Liver (tissue), 9 donors: ENCODE data around the gene NDUFA8. TPM values are rescaled to one million over a fixed set of nuclear protein-coding genes. Genes with fewer than 3 reads are reported as not detected.

Source experiments
- DNase-seq: peaks from one replicate; pipeline ENCODE4 v3.0.0-alpha.2; 2017; ENCODE audit warnings: low spot score
- H3K27ac ChIP-seq, 2 donors: one replicate each; pipeline ENCODE4 v1.7.0; 2013; ENCODE audit warnings: inconsistent platforms in 2 of 2, low read length in 2 of 2, control low read depth in 1 of 2, low read depth in 1 of 2, mild to moderate bottlenecking in 1 of 2
- H3K27me3 ChIP-seq, 4 donors: one replicate each; pipeline versions ENCODE4 v1.6.1 to v1.7.0; 2013; ENCODE audit warnings: low read length in 3 of 4, inconsistent platforms in 1 of 4, mild to moderate bottlenecking in 1 of 4, moderate library complexity in 1 of 4; ENCODE audit not compliant: control insufficient read depth in 4 of 4, insufficient read depth in 4 of 4
- H3K36me3 ChIP-seq, 4 donors: one replicate each; pipeline versions ENCODE4 v1.6.1 to v1.7.0; 2013; ENCODE audit warnings: low read length in 3 of 4, mild to moderate bottlenecking in 3 of 4, low read depth in 1 of 4, moderate library complexity in 1 of 4; ENCODE audit not compliant: control insufficient read depth in 4 of 4, insufficient read depth in 3 of 4
- H3K4me1 ChIP-seq, 4 donors: one replicate each; pipeline versions ENCODE4 v1.6.1 to v1.7.0; 2013; ENCODE audit warnings: low read length in 3 of 4, mild to moderate bottlenecking in 3 of 4, moderate library complexity in 1 of 4; ENCODE audit not compliant: control insufficient read depth in 4 of 4, insufficient read depth in 4 of 4
- H3K4me3 ChIP-seq, 3 donors: one replicate each; pipeline versions ENCODE4 v1.6.1 to v1.7.0; 2013; ENCODE audit warnings: low read length in 3 of 3, control low read depth in 1 of 3, low read depth in 1 of 3, mild to moderate bottlenecking in 1 of 3
- H3K9ac ChIP-seq, 2 donors: one replicate each; pipeline ENCODE4 v1.7.0; 2013; ENCODE audit warnings: low read length in 2 of 2, mild to moderate bottlenecking in 2 of 2, moderate library complexity in 2 of 2, control low read depth in 1 of 2, low read depth in 1 of 2
- H3K9me3 ChIP-seq, 4 donors: one replicate each; pipeline versions ENCODE4 v1.6.1 to v1.7.0; 2013; ENCODE audit warnings: low read length in 3 of 4; ENCODE audit not compliant: control insufficient read depth in 4 of 4
- EGR1 ChIP-seq, 2 donors: IDR thresholded peaks; 2 replicates each; pipeline ENCODE4 v1.6.1; 2016 to 2018; ENCODE audit warnings: antibody characterized with exemption in 2 of 2, low read depth in 2 of 2
- FOXA1 ChIP-seq: IDR thresholded peaks from 2 replicates; pipeline ENCODE4 v1.6.1; 2016; ENCODE audit warnings: antibody characterized with exemption
- FOXA2 ChIP-seq: IDR thresholded peaks from 2 replicates; pipeline ENCODE4 v1.6.1; 2016; ENCODE audit warnings: antibody characterized with exemption
- GABPA ChIP-seq, 2 donors: IDR thresholded peaks in 1 of 2; conservative IDR thresholded peaks in 1 of 2; 2 replicates each; pipeline ENCODE4 v1.6.1; 2016; ENCODE audit warnings: antibody characterized with exemption in 2 of 2, mild to moderate bottlenecking in 1 of 2, moderate library complexity in 1 of 2
- HNF4A ChIP-seq, 2 donors: conservative IDR thresholded peaks; 2 replicates each; pipeline ENCODE4 v1.6.1; 2016; ENCODE audit warnings: antibody characterized with exemption in 2 of 2, mild to moderate bottlenecking in 2 of 2
- NR2F2 ChIP-seq: IDR thresholded peaks from 2 replicates; pipeline ENCODE4 v1.6.1; 2016; ENCODE audit warnings: antibody characterized with exemption
- RAD21 ChIP-seq, 2 donors: IDR thresholded peaks; 2 replicates each; pipeline ENCODE4 v1.6.1; 2016; ENCODE audit warnings: antibody characterized with exemption in 2 of 2, mild to moderate bottlenecking in 2 of 2
- RXRA ChIP-seq, 2 donors: IDR thresholded peaks; 2 replicates each; pipeline ENCODE4 v1.6.1; 2017 to 2018; ENCODE audit warnings: antibody characterized with exemption in 2 of 2, mild to moderate bottlenecking in 1 of 2
- TAF1 ChIP-seq: conservative IDR thresholded peaks from 2 replicates; pipeline ENCODE4 v1.6.1; 2016; ENCODE audit warnings: antibody characterized with exemption, mild to moderate bottlenecking
- YY1 ChIP-seq: IDR thresholded peaks from 2 replicates; pipeline ENCODE4 v1.6.1; 2016; ENCODE audit warnings: antibody characterized with exemption, mild to moderate bottlenecking
- WGBS: extraction: QIAGEN DNeasy Blood & Tissue Kit; methylation state at CpG from one replicate; pipeline ENCODE4 v1.1.7; 2013; 5-methylcytosine and 5-hydroxymethylcytosine counted together
- polyA plus RNA-seq, 2 donors: library from polyadenylated mRNA; stranded (reverse) in 1 of 2; unstranded in 1 of 2; fragments of 200-250 nt in 1 of 2; fragments of >200 nt in 1 of 2; fragmentation: Nextera tagmentation in 1 of 2; extraction: Ambion mirVana in 1 of 2; gene quantifications; one replicate each; pipeline versions ENCODE4 v1.2.1 to v1.2.3, GENCODE V29; 2013 to 2015
- total RNA-seq, 2 donors: library from RNA; depleted of rRNA; stranded (reverse); fragments of >200 nt; gene quantifications; one replicate each; pipeline ENCODE4 v1.2.3, GENCODE V29; 2014
- TF ChIP-seq, protein P1 (sequence below): fragments of 150-350 bp; IDR thresholded peaks from 2 replicates; pipeline ENCODE4 v1.5.1; 2017; ENCODE audit warnings: improper control_type of control experiment, low read depth, low read length; ENCODE audit not compliant: missing input control
- TF ChIP-seq, protein P2 (sequence below): IDR thresholded peaks from 2 replicates; pipeline ENCODE4 v1.6.1; 2016; ENCODE audit warnings: antibody characterized with exemption, mild to moderate bottlenecking
- donor health status: healthy.
- donor health status: healthy.
- donor health status: healthy.
- donor health status: healthy.
- donor health status: healthy.

NDUFA8 gene
- total and polyA plus RNA-seq, 4 donors, result 24.9 to 51.9 (median 38.8) TPM

DNA sequence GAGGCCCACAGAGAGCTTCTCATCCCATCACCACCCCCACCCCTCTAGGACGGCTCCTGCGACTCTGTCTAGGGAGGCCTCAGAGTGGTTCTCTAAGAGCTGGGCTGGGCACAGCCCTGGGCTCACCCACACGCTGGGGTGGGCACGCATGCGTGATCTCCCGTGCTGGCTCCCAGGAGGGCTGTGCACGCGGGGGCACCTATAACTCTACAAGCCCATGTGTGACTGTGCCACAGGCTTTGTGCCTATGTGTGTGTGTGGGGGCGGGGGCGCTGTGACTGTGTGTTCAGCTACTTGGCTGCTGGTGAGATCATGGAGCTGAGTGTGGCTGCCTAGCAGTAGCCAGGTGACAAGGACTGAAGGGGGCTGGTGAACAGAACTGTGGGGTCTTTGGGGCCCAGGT is 32.2 kb downstream of the NDUFA8 start:
- peaks cover 0 to 15% (median 3%) of the 10 kb centered on the region in 4 donors for H3K4me1 ChIP-seq

DNA sequence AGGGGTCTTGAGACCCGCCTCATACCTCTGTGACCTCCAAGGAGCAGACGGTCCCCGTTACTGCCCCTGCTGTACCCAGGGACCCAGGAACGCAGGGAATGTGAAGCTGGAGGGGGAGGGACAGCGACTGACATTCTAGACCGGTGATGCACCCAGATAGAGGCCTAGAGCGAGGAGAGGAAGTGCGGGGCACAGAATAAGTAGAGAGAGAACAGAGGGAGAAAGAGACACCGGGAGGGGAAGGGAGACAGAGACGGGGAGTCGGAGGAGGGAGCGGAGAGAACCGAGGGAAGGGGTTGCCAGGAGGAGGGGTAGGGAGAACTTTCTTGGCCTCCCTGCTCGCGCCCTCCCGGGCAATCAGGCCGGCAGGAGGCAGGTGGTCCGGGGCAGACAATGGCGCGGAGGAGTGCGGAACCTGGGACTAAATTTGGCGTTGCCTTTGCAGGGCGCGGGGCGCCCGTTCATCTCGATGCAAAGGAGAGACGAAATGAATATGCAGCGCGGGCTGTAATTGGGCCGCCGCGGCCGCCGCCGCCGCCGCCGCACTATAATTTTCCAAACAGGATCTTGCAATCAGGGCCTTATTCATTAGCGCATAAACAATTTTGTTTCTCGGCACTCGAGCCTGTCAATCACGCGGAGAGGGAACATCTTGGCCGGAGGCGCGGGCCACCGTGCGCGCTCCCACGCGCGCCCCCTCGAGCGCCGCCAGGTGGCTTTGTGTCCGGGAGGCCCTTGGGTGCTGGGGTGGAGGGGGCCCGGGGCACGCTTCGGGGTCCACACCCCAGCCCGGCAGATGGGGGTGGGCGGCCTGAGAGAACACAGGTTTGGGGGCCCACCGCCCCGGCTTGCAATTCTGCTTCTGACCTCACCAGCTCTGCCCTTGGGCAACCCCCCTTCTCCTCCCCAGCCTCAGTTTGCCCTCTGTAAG is 33.0 kb downstream of the NDUFA8 start:
- TF ChIP-seq HNF4A (conservative IDR thresholded peaks at IDR 0.05), result no peak
- TF ChIP-seq RXRA (IDR thresholded peaks at IDR 0.05), result no peak
- no peak for TF ChIP-seq FOXA1
- TF ChIP-seq, protein P1, sequence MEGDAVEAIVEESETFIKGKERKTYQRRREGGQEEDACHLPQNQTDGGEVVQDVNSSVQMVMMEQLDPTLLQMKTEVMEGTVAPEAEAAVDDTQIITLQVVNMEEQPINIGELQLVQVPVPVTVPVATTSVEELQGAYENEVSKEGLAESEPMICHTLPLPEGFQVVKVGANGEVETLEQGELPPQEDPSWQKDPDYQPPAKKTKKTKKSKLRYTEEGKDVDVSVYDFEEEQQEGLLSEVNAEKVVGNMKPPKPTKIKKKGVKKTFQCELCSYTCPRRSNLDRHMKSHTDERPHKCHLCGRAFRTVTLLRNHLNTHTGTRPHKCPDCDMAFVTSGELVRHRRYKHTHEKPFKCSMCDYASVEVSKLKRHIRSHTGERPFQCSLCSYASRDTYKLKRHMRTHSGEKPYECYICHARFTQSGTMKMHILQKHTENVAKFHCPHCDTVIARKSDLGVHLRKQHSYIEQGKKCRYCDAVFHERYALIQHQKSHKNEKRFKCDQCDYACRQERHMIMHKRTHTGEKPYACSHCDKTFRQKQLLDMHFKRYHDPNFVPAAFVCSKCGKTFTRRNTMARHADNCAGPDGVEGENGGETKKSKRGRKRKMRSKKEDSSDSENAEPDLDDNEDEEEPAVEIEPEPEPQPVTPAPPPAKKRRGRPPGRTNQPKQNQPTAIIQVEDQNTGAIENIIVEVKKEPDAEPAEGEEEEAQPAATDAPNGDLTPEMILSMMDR, result no peak
- TF ChIP-seq, protein P2, sequence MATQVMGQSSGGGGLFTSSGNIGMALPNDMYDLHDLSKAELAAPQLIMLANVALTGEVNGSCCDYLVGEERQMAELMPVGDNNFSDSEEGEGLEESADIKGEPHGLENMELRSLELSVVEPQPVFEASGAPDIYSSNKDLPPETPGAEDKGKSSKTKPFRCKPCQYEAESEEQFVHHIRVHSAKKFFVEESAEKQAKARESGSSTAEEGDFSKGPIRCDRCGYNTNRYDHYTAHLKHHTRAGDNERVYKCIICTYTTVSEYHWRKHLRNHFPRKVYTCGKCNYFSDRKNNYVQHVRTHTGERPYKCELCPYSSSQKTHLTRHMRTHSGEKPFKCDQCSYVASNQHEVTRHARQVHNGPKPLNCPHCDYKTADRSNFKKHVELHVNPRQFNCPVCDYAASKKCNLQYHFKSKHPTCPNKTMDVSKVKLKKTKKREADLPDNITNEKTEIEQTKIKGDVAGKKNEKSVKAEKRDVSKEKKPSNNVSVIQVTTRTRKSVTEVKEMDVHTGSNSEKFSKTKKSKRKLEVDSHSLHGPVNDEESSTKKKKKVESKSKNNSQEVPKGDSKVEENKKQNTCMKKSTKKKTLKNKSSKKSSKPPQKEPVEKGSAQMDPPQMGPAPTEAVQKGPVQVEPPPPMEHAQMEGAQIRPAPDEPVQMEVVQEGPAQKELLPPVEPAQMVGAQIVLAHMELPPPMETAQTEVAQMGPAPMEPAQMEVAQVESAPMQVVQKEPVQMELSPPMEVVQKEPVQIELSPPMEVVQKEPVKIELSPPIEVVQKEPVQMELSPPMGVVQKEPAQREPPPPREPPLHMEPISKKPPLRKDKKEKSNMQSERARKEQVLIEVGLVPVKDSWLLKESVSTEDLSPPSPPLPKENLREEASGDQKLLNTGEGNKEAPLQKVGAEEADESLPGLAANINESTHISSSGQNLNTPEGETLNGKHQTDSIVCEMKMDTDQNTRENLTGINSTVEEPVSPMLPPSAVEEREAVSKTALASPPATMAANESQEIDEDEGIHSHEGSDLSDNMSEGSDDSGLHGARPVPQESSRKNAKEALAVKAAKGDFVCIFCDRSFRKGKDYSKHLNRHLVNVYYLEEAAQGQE, result no peak
- TF ChIP-seq GABPA (IDR thresholded peaks at IDR 0.05 in 1 of 2, conservative IDR thresholded peaks at IDR 0.05 in 1 of 2), result no peak
- WGBS, result 8% methylated on average over 64 of the region's 64 CpGs
- Histone ChIP-seq H3K4me3 (no peak overlapping the region), H3K27me3 (peaks cover 0 to 6% (median 3%) of the 10 kb centered on the region in 4 donors), H3K9me3 (no peaks in the 10 kb centered on the region), H3K9ac (no peak overlapping the region), H3K36me3 (no peaks in the 10 kb centered on the region), H3K27ac (no peak overlapping the region), H3K4me1 (peaks cover 0 to 15% (median 3%) of the 10 kb centered on the region in 4 donors)
- no peak for DNase-seq

More for the DNA sequence above, 32.2 kb downstream of the NDUFA8 start:
- Histone ChIP-seq H3K27me3 (peaks cover 0 to 6% (median 3%) of the 10 kb centered on the region in 4 donors), H3K9me3 (no peaks in the 10 kb centered on the region), H3K36me3 (no peaks in the 10 kb centered on the region), H3K4me3 (no peak overlapping the region), H3K27ac (no peak overlapping the region), H3K9ac (no peak overlapping the region)
- no peak for TF ChIP-seq RAD21 (IDR thresholded peaks at IDR 0.05)
- TF ChIP-seq NR2F2, result no peak
- TF ChIP-seq YY1, result no peak
- no peak for TF ChIP-seq EGR1 (IDR thresholded peaks at IDR 0.05; ENCODE audit: low read depth in 2 of 2)
- no peak for TF ChIP-seq TAF1
- no peak for TF ChIP-seq FOXA2
- TF ChIP-seq, protein P1, result no peak
- TF ChIP-seq FOXA1, result no peak
- TF ChIP-seq HNF4A (conservative IDR thresholded peaks at IDR 0.05), result no peak
- 70% methylated on average over 10 of the region's 10 CpGs for WGBS
- no peak for DNase-seq
